Measurements from ENCODE around the gene PMEL. TPM values are rescaled to one million over a fixed set of nuclear protein-coding genes. Genes with fewer than 3 reads are reported as not detected.
A peak's percentile ranks its signal among the peaks of the same experiment; 100 is the strongest.
"Not testable (repeated sequence)": the region's sequence is repeated elsewhere in the genome, so short reads cannot be mapped to it uniquely, and the experiment has no call there.

The PMEL gene
- total RNA-seq, 1 experiment from 2014 or later = 2.1 TPM

GRCh38 chr12:56001487-56002100 is 35.8 kb upstream of the PMEL start:
- TF ChIP-seq CTCF (IDR thresholded peaks at IDR 0.05; ENCODE audit: unreplicated experiment) = no peak
- H3K36me3 Mint-ChIP-seq (ENCODE audit: insufficient read depth, unreplicated experiment) = peaks cover 26% of the 10 kb centered on the region
- H3K27me3 Mint-ChIP-seq (ENCODE audit: unreplicated experiment) = no peaks in the 10 kb centered on the region
- no peaks in the 10 kb centered on the region for H3K9me3 Mint-ChIP-seq (ENCODE audit: low read depth, unreplicated experiment)
- no peak overlapping the region for H3K4me3 Mint-ChIP-seq (ENCODE audit: low read depth, unreplicated experiment)
- intact Hi-C loops (cut with micrococcal nuclease; ENCODE audit: unreplicated experiment) = no loop called here
- CTCF ChIA-PET = no interaction called here
- H3K27ac Mint-ChIP-seq (ENCODE audit: unreplicated experiment) = peak overlapping the region; percentile 33
- DNase-seq = no peak
- no TSS peak for BruUV-seq (replicated peaks)
- H3K4me1 Mint-ChIP-seq (ENCODE audit: low read depth, unreplicated experiment) = peaks cover 24% of the 10 kb centered on the region

GRCh38 chr12:55999999-56000540 is 34.2 kb upstream of the PMEL start:
- DNase-seq; H3K9me3 Mint-ChIP-seq (ENCODE audit: low read depth, unreplicated experiment); CTCF ChIA-PET; H3K27me3 Mint-ChIP-seq (ENCODE audit: unreplicated experiment); BruUV-seq (replicated peaks); H3K27ac Mint-ChIP-seq (ENCODE audit: unreplicated experiment); intact Hi-C loops (cut with micrococcal nuclease; ENCODE audit: unreplicated experiment); H3K4me3 Mint-ChIP-seq (ENCODE audit: low read depth, unreplicated experiment): not testable (repeated sequence)
- Mint-ChIP-seq H3K36me3 (ENCODE audit: insufficient read depth, unreplicated experiment) (peaks cover 36% of the 10 kb centered on the region), H3K4me1 (ENCODE audit: low read depth, unreplicated experiment) (peaks cover 23% of the 10 kb centered on the region)

- BruUV-seq (replicated peaks); intact Hi-C loops (cut with micrococcal nuclease; ENCODE audit: unreplicated experiment); DNase-seq; H3K27me3 Mint-ChIP-seq (ENCODE audit: unreplicated experiment); H3K9me3 Mint-ChIP-seq (ENCODE audit: low read depth, unreplicated experiment); H3K27ac Mint-ChIP-seq (ENCODE audit: unreplicated experiment); CTCF ChIA-PET; H3K4me3 Mint-ChIP-seq (ENCODE audit: low read depth, unreplicated experiment): not testable (repeated sequence)
- Mint-ChIP-seq H3K4me1 (ENCODE audit: low read depth, unreplicated experiment) (peaks cover 23% of the 10 kb centered on the region), H3K36me3 (ENCODE audit: insufficient read depth, unreplicated experiment) (peaks cover 35% of the 10 kb centered on the region)
Observed at GRCh38 chr12:55999522-55999921, 33.7 kb upstream of the PMEL start.

GRCh38 chr12:55997535-55997859 is 31.7 kb upstream of the PMEL start:
- CTCF ChIA-PET = interaction anchor here (0.7 to 2.7 kb wide), 8 partner anchors 10 to 363 kb away, joined by 3 to 46 read pairs (median 8); partner anchors contain the start of genes RAB5B and STAT2
- no peak for TF ChIP-seq CTCF (IDR thresholded peaks at IDR 0.05; ENCODE audit: unreplicated experiment)
- no peaks in the 10 kb centered on the region for H3K9me3 Mint-ChIP-seq (ENCODE audit: low read depth, unreplicated experiment)
- peak; percentile 17 for DNase-seq
- peaks cover 42% of the 10 kb centered on the region for H3K36me3 Mint-ChIP-seq (ENCODE audit: insufficient read depth, unreplicated experiment)
- H3K27ac Mint-ChIP-seq (ENCODE audit: unreplicated experiment) = peak overlapping the region; percentile 91
- H3K4me3 Mint-ChIP-seq (ENCODE audit: low read depth, unreplicated experiment) = peak overlapping the region; percentile 90
- intact Hi-C loops (cut with micrococcal nuclease; ENCODE audit: unreplicated experiment) = loop anchor here (2.0 kb wide), 2 partner anchors 67 to 121 kb away; partner anchors contain the start of genes DGKA and ZC3H10
- no peaks in the 10 kb centered on the region for H3K27me3 Mint-ChIP-seq (ENCODE audit: unreplicated experiment)
- BruUV-seq (replicated peaks) = TSS peak; percentile 12
- peaks cover 37% of the 10 kb centered on the region for H3K4me1 Mint-ChIP-seq (ENCODE audit: low read depth, unreplicated experiment)

- H3K27me3 Mint-ChIP-seq (ENCODE audit: unreplicated experiment) = no peaks in the 10 kb centered on the region
- no peak for TF ChIP-seq CTCF (IDR thresholded peaks at IDR 0.05; ENCODE audit: unreplicated experiment)
- H3K4me3 Mint-ChIP-seq (ENCODE audit: low read depth, unreplicated experiment) = peak within 1 kb of the TSS; percentile 90
- no peaks in the 10 kb centered on the region for H3K9me3 Mint-ChIP-seq (ENCODE audit: low read depth, unreplicated experiment)
- H3K27ac Mint-ChIP-seq (ENCODE audit: unreplicated experiment) = peak within 1 kb of the TSS; percentile 91
- peak; percentile 97 for DNase-seq
- peaks cover 36% of the 10 kb centered on the region for H3K4me1 Mint-ChIP-seq (ENCODE audit: low read depth, unreplicated experiment)
- BruUV-seq (replicated peaks) = no TSS peak
- intact Hi-C loops (cut with micrococcal nuclease; ENCODE audit: unreplicated experiment) = loop anchor here (1.0 to 2.0 kb wide), 4 partner anchors 32 to 122 kb away; partner anchors contain the start of genes DGKA, RPS26 and ZC3H10
- CTCF ChIA-PET = interaction anchor here (0.7 to 2.7 kb wide), 10 partner anchors 10 to 363 kb away, joined by 3 to 46 read pairs (median 6); partner anchors contain the start of genes RAB5B and STAT2
- peaks cover 44% of the 10 kb centered on the region for H3K36me3 Mint-ChIP-seq (ENCODE audit: insufficient read depth, unreplicated experiment)
Observed at GRCh38 chr12:55996715-55997534, 31.1 kb upstream of the PMEL start, which contains the start of gene SUOX. Gene SUOX, plus strand, starts transcription at chr12:55997276. Its CDS starts 4,946 bp downstream, at chr12:56002222.
